NOMO-1 (cell line): ENCODE results near the gene CFAP97.

Experiments used
- DNase-seq, 2 experiments: peaks; one replicate each; lab custom pipeline; 2025; ENCODE audit not compliant: unreplicated experiment in 2 of 2; lab: John Stamatoyannopoulos, UW

Gene CFAP97

DNA sequence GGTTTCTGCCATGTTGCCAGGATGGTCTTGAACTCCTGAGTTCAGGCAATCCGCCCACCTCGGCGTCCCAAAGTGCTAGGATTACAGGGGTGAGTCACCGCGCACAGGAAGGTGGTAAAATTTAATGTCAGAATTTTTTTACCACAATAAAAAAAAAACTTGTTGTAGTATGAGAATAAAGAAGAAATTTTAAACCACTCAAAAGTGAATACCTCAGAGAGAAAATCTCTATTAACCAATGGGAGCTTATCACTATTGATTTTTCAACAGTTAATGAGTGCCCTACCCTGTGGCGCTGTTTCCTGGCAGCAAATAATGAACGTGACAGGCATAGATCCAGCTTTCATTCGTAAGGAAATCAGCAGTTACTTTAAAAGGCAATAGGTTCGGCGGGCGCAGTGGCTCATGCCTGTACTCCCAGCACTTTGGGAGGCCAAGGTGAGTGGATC is 93.4 kb downstream of the CFAP97 start:
- no peak for DNase-seq

DNA sequence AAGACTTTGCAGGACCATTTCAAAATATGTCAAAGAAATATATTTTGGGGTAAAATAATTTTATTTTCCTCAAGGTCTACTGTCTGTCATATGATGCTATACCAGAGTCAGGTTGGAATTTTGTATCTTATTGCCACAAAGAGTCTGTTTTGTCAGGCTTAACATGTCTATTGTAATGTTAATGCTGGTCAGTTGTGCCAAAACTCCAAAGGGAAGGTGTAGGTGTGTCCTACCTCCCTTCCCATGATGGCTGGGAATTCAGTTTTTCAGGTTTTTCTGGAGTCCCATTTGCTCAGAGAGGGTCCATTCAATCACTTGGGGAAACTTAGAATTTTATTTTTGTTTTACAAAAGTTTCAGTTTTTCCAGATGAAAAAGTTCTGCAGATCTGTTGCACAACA is 94.1 kb downstream of the CFAP97 start:
- no peak for DNase-seq
